Effector CD4-positive, alpha-beta T cell (primary cell): ENCODE measurements around the gene EPS8.

Experiments used
- DNase-seq: peaks from one replicate; pipeline ENCODE4 v3.0.0-alpha.2; 2020
- total RNA-seq: gene quantifications from one replicate; lab custom pipeline; 2026; lab: John Stamatoyannopoulos, UW

The EPS8 gene
- total RNA-seq = 9.4 reads per million, percentile 30 among the genes with 10 or more reads in this experiment

DNA sequence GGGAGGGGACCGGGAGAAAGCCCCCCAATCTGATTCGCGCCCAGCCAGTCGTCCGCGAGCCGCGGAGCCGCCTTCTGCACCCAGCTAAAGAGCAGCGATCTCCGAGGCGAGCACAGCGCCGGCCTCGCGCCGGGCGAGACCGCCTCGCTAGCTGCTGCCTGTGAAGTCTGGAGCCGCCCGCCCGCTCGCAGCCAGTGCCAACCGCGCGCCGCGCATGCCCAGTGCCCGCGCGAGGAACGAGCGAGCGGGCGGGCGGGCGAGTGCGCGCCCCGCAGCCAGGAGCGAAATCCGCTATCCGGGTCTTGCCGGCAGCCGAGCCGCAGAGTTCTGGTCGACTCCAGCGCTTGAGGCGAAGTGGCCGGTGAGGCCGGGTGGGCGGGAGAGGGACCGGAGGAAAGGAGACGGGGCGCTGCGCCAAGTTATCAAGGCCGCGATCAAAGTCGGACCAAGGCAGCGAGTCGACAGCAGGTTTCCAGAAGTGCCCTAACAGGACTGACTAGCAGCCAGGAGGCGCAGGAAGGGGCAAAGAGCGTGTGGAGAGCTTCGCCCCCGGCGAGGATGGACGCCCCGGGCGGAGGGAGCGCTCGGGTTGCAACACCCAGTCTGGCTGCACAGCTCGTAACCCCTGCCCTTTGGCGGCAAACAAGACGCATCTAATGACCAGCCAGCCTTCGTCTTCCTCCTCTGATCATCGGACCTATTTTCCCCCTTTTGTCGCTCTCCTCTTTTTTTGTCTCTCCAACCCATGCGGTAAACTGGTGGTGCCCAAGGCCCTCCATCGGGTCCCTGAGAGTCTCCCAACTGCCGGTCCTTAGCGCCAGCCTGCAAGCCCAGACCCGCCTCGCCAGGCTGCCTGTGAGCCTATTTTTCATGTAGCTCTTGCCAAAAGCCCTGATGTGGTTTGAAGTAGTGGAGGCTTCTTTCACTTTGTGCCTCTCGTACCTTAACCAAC, at the start of gene EPS8:
TSS of gene EPS8 (minus strand) at position 169 of the 952 bp plus-strand sequence. CDS start 106,437 bp downstream, outside the sequence.
- peak; percentile 80 for DNase-seq

GRCh38 chr12:15837141-15837790, 48.1 kb upstream of the EPS8 start:
- no peak for DNase-seq

DNA sequence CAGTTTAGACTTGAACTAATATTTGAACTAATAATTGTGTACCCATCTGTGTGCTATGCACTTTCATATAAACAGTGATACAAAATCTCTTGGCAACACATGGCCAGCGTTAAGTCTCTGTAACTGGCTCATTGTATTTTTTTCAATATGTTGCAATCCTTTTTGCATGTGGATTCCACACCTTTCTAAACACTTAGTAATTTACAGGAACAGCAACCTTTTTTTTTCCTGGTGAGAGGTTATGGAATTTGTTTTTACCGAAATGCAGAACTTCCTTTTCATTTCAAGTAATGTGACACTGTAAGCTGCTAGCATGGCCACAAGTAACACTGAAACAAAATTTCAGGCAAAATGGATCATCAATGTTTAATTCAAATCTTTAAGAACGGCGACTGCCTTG, 45.4 kb upstream of the EPS8 start:
- DNase-seq = no peak

DNA sequence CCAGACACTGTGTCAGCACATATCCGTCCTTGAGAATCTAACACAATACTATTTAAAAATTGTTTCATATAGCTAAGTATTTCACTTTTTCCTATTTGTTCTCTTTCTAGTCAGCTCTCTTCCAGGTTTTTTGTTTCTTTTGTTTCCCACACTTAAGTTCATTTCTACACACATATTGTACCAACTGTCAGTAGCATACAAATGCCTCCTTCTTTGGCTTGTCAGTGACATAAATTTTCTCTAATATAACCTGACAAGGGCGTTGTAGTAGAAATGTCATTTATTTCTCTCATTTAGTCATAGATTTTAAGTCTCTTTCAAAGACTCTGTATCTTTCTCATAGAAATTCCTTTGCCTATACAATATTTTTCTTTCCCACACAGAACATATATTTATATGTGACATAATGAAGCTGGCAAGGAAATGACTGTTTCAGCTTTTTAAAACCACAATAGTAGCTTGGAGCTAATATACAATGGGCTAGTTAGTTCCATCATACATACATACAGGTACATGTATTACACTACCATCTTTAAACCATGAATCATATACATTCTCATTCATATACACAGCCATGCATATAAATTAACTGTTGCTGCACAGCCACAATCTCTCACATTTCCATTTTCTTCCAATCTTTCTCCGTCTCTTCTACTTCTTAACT, 42.3 kb upstream of the EPS8 start:
- no peak for DNase-seq

DNA sequence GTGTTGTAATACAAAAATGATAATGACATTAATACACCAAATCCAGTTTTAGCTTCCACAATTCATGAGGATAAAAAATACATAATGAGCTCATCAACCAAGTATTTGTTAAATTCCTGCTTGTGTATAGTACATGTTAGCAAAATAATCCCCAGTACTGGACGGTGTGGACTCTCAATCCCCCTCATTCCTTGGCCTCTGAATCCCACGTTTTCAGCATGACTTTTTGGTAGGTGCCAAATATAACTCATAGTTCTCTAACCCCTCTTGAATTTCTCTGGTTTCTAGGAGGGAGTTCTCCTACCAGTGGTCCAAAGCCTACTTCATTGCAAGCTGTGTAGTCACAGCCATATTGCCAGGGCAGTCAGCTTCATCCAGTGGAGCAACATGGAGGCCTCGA, 41.4 kb upstream of the EPS8 start:
- no peak for DNase-seq

GRCh38 chr12:15829949-15830348, 40.8 kb upstream of the EPS8 start:
- no peak for DNase-seq

DNA sequence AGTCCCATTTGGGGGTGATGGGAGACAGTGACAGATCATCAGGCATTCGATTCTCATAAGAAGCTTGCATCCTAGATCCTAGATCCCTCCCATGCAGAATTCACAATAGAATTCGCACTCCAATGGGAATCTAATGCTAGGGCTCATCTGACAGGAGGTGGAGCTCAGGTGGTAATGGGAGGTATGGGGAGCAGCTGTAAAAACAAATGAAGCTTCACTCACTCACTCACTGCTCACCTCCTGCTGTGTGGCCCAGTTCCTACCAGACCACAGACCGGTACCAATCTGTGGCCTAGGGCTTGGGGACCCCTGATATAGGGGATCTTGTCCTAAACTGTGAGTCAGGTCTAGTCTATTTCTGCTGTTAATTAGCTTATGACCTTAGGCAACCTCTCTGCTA, 40.1 kb upstream of the EPS8 start:
- no peak for DNase-seq

- no peak for DNase-seq
These were observed 37.9 kb upstream of the EPS8 start for GRCh38 chr12:15827136-15827535.

GRCh38 chr12:15824516-15824915, 35.3 kb upstream of the EPS8 start:
- no peak for DNase-seq

GRCh38 chr12:15823360-15824128, 34.4 kb upstream of the EPS8 start:
- DNase-seq = no peak

DNA sequence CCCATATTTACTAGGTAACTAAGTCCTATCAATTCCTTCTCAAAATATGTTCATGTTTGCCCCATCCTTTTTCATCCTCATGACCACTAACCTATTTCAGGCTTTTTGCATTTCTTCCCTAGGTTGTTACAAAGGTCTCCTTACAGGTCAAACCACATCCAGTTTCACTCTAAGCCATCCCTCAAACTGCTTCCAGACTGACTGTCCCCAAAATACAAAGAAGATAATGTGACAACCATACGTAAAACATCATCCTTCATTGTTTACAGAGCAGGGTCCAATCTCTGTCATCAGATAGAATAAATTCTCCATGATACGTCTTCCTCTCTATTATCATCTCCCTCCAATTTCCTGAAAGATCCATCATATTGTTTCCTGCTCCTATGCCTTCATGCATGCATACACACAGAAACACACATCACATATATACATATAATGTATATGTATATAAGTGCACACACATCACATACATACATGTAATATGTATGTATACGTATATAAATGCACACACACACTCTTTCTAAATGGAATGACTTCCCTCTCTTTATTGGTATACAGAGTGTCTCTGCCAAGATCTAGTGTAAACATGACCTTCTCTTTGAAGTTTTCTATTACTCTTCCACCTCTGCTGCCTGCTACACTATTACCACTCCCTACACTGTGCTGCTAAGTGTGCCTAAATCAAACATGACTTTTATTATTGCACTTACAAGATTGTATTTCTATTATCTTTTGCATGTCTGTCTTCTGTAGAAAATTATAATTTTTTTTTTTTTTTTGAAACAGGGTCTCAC, 30.7 kb upstream of the EPS8 start:
- no peak for DNase-seq

- no peak for DNase-seq
These were observed 29.2 kb upstream of the EPS8 start for GRCh38 chr12:15818418-15818817.

DNA sequence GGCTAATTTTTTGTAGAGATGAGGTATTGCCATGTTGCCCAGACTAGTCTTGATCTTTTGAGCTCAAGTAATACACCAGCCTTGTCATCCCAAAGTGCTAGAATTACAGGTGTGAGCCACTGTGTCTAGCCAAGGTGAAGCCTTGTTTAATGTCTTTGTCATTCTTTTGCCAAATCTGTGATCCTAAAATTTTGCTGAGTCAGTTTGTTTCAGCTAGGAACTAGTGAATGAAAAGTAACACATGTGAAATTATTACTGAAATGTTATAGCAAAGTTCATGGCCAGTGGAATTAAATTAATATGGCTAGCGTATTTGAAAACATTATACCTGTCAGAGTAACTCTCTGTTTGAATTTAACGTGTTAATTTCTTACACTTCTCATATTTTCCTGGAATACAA, 26.5 kb upstream of the EPS8 start:
- no peak for DNase-seq

- no peak for DNase-seq
These were observed 22.3 kb upstream of the EPS8 start for GRCh38 chr12:15811214-15812127.

DNA sequence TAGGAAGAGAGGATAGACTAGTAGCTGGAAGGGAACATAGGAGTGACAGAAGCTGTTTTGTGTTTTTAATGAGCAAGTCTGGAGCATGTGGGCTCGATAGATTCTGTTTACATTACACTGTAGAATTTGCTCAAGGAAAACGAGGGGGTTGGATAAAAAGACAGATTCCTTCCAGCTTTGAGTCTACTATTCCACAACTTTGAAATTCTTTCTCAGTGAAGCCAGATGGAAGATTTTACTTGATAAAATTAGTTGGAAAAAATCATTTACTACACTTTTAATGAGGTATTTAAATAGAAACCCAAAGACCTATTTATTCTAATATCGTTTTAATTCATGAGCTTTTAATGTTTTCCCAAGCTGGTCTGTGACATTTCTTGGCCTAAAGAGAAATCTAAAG, 19.5 kb upstream of the EPS8 start:
- DNase-seq = no peak

DNA sequence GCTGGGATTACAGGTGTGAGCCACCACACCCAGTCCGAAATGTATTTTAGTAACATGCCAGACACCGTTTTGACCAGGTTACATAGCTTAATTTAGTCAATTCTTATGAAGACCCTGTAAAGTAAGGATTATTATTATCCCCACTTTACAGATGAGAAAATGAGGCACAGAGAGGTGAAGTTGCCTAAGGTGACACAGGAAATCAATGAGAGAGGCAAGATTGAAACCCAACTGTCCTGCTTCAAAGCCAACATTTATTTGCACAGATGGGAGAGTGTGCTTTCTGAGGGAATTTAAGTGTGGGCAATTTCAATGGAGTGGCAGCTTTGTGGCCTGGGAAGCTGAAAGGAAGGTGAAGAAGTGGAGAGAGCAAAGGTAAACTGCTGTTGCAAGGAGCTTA, 19.1 kb upstream of the EPS8 start:
- no peak for DNase-seq

DNA sequence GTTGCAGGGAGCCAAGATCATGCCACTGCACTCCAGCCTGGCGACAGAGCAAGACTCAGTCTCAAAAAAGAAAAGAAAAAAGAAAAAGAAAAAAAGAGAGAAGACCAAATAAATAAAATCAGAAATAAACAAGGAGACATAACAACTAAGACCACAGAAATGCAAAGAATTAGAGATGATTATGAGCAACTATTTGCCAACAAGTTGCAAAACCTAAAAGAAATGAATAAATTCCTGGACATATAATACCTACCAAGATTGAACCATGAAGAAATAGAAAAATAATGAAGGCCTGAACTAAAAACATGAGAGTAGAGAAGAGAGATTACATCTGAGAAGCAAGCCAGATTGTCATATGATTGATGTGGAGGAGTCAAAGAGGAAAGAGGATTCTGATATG, 17.6 kb upstream of the EPS8 start:
- DNase-seq = no peak

DNA sequence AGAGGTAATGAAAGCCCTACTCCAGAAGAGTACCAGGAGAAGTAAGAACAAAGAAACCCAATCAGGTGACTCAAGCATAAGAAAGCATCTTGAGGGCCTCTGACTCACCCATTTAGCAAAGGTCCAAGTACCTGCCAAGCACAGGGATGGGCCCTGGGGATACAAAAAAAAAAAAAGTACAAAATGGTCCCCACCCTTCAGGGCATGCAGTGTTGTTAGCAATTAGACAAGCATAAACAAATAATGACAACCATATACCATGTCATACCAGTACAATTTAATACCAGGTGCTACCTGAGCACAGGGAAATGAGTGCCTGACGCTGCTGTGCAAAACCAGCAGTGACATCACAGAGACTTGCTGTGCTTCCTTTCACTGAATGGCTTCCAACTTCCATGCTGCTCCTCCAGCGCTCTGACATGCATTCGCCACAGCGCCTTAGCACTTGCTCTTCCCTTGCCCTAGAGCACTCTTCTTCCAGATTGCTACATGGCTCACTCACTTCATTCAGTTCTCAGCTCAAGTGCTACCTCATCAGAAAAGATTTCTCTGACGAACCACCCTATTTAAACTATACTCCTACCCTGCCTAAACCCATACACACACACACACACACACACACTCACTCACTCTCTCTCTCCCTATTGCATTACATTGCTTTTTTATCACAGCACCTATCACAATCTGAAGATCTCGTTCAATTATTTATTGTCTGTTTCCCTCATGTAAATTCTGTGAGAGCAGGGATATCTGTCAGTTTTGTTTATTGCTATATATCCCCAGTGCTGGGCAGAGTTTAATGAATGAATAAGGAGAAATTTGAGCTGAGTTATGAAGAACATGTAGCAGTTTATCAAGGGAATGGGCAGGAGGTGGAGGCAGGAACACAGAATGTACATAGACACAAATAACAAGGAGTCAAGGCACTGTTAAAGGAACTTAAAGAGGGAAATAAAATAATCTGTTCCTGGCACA, 12.9 kb upstream of the EPS8 start:
- no peak for DNase-seq

DNA sequence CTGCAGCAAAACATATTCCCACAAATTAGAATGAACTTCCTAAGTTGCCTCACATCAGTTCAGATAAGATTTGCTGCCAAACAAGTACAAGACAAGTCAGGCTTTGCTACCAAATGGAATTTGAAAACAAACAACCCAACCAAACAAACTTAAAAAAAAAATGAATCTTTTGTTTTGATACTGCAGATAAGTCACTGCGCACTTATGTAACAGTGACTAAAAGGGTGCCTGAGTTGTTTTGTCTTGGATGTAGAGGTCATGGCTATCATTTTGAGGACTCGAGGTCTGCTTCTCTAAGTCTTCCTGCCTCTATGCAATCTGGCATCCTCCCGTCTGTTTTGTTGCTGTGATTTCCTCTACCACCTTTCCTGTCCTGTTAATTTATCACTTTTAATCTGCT, 11.1 kb upstream of the EPS8 start:
- DNase-seq = no peak
